OCI-M2 (cell line): ENCODE results near the gene GPC6.

Experiments used
- DNase-seq: peaks from one replicate; lab custom pipeline; 2025; ENCODE audit not compliant: unreplicated experiment; lab: John Stamatoyannopoulos, UW

The GPC6 gene

DNA sequence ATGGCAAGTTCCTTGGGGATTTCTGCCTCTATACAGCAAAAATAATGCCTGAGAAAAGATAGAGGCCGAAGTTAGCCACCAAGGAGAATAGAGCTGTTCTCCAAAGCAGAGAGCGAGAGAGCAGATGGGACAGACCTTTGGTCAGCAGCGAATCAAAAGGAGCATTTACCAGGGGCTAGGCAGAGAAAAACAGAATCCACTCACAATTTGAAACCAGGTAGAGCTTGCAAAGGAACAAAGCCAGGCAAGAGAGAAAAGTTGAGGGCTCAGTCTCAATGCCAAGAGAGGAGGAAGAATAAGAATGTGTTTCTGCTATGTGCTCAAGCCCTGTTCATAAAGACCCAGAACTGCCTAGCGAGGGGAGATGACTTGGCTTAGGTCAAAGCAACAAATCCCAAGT is 1140.1 kb downstream of the GPC6 start:
- no peak for DNase-seq

DNA sequence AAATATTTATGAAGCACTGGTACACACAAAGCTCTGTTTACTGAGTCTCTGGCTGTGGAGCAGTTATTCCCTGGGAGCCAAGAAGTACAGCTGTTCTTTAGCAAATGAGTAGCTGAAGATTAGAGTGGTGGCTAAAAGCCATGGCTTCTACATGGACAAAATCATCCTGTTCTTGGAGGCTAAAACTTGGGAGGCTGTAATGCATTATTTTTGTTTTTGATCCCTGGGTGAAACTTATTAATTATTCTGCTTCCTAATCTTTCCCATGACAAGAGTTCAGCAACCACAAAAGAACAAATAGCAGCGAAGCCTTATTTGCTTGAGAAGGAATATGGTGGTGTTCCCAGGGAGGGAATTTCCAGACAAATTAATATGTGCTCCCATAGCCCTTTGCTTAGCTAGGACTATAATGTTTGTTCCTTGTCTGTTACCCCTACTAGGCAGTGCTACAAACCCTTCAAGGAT is 1143.4 kb downstream of the GPC6 start:
- DNase-seq = no peak

DNA sequence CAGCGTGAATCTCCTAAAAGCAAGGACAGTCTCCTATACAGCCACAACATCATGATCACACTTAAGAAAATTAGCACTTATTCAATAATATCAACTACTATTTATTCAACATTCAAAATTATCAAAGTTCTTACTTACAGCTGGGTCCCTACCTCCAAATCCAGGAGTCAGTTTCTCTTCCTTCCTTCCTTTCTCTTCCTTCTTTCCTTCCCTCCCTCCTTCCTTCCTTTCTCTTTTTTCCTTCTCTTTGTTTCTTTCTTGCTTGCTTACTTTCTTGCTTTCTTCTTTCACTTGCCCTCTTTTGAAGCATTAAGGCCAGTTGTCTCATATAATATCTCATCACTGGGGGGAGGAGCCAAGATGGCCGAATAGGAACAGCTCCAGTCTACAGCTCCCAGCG is 1145.2 kb downstream of the GPC6 start:
- no peak for DNase-seq

DNA sequence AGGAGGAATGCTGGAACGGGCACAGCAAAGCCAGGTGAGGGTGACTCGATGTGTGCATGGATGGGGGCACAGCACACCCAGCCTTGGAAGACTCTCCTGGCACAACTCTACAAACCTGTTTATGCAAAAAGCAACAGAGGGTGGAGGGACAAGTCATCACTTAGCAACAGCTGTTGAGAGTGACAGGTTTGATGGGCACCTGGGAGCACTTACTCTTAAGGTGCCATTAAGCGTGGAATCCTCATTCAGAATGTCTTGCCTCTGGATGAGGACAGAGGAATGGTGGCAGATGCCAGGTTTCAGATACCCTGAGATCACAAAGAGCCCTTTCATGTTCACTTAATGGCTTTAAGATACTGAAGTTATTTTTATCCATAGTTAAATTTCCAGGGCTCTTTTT is 1155.9 kb downstream of the GPC6 start:
- no peak for DNase-seq

DNA sequence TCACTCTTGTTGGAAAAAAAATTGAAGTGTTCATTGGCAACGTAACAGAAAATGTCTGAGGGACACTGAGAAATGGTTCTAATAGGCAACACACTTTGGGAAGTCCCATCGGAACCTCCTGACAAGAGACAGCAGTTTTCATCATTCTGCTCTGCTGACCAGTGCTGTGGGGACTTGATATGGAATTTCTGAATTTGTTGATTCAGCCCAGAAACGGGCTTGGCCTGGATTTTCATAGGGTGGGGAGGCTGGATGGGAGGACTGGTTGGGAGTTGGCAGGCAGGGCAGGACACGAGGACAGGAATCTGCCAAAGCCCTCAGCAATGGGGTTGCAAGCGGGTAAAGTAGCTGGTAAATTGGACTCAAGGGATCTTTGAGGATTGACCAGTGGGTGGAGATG is 1156.4 kb downstream of the GPC6 start:
- DNase-seq = no peak

DNA sequence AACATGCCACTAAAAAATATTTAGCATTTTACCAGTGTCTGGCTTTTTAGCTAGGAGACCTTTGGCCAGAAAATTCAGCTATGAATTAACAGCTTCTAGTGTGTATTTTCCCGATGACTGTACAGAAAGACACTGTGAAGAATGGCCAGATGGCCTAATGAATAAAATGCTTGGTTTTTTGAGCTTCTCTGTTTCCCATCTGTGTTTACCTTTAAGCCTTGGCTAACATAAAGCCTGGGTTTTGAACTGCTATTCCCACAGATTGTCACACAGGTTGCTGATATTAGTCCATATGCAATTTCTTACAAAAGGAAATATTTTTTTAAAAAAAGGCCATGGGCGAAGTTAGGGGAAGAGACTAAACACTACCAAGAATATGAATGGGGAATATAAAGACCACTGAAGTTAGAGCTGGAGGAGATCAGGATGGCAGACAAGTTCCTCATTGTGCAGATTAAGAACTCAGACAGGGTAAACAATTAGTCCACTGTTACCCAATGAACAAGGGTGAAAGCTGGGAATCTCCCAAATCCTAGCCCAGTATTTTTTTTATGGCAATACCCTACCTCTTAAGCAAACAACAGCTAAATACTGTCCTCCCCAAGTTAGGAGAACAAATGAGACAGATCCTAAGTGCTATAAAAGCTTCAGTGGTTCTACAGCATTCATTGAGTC is 1157.8 kb downstream of the GPC6 start:
- DNase-seq = no peak

DNA sequence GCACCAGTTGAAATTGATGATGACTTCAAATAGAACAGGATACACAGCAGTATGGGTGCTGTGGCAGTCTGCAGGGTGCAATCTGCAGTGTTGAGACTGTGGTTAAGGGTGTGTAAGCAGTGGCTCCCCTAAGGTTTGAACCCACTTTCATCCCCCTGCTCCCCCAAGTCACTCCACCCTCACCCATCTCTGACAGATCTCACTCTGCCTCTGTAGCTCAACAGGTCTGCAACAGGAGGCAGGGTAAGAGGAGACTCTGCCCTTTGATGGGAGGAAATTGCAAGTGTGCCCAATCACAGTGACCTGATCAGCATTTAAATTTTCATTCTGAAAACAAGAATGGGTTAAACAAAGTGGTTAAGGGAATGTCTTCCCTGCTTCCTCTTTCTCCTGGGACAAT is 1160.4 kb downstream of the GPC6 start:
- no peak for DNase-seq

DNA sequence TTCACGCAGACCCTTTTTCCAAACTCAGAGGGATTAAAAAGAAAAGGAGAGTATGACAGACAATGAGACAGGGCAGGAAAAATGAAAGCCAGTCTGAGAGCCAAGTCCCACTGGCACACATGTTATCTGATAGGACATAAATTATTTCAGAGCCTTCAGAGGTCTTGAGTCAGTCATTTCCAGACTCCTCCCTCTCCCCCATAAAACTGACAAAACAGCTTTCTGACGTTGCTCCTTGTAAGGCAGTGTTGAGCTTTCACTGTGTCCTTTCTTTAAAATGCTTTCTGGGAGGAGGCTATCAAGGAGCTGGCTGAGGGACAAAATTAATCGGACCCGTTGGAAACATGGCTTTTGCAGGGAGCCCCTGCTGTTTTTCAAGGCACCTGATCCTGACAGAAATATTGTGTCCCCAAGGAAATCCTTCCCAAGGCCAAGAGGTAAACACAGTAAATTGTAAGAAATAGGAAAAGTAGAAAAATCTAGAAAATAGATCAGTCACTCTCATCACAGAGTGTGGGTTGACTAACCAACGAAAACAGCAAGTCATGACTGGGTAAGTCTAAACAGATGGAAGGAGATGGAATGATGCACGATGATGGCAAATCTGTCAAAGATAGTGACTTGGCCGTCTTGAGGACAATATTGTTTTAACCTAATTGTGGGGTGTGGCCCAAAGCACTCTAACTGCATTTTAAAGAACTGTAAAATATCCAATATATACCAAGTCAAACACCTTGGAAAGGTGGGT is 1163.2 kb downstream of the GPC6 start:
- DNase-seq = no peak

DNA sequence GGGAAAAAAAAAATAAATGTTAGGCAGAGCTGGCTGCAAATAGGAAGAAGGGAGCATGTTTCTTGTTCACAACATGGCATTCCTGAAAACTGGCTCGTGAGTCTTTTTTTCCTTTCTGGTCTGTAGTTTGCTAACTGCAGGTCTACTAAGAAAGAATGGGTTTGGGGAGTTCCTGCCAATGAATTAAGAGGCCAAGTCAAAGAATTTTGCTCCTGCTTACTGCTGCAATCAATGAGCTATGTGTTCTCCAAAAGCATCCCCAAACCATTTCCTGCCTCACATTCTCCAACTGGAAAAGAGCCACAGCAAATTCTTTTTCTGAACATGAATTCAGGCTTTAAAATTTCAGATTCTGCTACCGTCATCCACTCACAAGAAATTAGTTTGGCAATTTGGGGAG is 1164.3 kb downstream of the GPC6 start:
- no peak for DNase-seq

DNA sequence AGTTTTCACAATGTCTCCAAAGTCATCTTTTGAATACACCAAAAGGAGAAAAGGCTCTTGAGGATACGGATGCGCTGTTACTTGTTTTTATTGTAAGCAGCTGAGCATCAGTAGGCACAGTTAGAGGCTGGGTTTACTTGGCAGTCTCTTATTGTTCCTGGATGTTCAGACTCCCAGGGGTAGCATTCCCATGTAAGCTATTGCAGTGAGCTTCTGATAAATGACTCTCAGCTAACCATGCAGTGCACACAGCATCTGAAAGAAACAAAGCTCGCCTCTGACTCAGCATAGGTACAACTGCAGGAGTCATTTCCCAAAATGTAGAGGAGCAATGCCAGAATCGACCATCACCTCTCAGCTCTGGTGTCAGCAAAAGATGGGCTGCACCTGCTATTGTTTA is 1168.1 kb downstream of the GPC6 start:
- DNase-seq = no peak

DNA sequence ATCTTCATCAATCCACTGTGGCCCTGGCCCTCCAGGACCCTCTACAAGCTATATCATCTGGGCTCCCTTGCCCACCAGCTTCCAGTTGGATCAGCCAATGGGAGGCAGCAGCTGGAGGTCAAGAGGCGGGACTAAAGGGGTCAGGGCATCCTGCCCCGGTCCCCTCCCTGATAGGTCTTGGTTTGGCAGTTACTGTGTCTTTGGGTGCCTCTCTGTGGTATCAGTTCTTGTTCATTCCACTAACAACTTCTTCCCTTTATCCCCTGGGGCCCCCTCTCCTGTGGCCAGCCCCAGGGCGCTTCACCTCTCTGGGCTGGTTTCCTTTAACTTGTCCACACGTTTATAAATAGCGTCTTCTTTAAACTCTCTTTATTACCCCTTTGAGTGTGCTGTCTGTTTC is 1169.3 kb downstream of the GPC6 start:
- no peak for DNase-seq

DNA sequence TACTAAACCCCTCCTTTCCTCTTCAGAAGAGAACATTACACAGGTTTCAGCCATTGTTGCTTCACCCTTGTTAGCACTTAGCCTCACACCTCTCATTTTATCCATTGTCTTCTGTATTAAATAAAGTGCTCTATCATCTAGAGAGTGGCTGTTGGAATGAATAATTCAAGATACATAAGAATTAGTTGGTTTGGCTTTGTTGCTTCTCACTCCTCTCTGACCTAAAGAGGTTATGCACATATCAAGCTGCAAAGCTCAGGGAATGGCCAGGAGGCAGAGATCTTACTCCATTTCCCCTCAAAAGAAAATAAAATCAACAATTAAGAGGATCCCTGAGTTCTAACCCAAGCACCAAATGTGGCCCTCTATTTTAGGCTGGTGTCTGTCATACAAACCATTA is 1173.2 kb downstream of the GPC6 start:
- DNase-seq = no peak

DNA sequence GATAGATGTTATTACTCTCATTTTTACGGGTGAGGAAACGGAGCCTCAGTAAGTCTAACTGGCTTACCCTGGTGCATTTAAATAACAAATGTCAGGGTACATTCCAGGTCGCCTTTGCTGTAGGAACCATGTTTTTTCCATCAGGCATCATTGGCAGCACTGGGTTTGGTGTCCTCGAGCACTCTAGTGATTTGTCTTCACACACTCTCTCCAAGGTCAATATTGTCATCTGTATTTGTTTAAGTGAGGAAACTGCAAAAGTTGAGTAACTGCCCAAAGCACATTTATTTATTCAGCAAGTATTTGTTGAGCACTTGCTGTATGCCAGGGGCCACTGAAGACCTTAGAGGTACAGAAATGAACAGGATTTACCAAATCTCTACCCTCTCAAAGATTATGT is 1174.3 kb downstream of the GPC6 start:
- DNase-seq = no peak

DNA sequence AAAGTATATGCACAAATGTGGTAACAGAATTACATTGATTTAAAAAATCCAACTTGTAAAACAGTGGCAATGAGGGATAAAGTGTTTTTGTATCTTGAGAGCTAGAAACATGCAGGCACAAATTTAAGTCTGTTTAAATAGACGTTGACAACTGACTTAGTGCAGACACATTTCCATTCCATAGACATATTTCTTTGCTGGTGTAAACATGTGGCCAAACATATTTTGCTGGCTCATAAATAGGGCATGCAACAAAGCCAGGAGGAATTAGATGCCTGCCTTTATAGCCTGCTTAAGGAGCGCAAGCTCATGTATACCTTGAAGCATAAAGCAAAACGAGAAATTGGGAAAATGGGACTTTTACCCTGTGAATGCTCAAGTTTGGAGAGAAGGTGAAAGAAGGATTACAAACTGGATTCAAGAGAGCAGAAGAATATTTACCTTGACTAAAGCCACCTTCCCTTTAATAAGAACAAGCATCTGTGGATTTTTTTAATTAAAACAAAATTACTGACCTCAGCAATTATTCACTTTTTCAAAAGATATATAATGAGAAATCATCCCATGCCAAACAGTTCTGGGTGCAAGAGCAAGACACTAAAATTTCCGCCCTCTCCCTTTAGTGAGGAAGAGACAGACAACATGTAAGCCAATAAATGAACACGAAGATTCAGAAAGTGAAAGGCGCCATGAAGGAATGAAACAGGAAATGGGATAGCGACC is 1181.9 kb downstream of the GPC6 start:
- no peak for DNase-seq

DNA sequence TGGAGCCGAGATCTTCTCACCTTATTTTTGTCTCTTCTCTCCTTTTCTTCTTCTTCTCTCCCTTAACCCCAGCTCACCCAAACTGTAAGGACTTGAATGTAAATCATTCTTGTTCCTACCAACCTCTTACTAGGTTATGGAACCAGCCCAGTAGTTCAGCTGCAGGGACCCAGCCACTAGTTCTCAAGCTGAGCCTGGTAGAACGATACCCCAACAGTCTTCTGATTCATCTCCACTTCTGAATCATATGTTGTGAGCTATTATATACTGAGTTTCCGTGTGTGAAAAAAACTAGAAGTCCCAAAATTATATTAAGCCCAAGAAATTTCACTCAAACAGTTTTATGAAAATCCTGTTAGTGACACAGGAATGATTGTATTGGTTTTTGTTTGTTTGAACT is 1185.1 kb downstream of the GPC6 start:
- no peak for DNase-seq

DNA sequence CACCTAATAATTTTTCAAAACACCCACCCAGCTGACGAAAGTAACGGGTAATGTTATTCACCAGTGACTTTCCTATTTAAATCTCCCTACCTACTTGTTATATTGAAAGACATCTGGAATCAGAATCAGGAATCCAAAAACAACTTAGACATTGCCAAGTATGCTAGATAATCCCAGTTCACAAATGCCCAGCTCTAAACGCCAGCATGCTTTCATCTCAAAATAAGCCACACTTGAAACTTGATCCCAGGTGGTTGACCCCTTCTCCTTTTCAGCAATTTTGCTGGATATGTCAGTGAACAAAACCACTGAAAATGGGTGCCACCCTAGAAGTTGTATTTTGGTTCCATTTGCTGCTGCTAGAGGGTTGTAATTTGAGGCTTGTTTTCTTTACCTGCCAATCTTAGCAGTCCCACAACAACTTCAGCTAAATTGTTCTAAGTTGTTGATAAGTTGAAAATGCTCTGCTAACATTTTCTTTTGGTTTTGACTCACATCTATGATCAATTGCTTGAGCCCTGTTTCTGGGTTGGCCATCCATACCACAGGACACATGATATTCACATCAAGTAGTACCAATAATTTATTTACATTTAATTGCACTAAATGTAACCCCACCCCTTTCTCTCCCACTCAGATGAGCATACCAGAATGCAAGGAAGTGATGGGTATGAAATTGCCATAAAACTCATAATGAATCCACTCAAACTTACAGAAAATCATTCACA is 1186.4 kb downstream of the GPC6 start:
- no peak for DNase-seq

DNA sequence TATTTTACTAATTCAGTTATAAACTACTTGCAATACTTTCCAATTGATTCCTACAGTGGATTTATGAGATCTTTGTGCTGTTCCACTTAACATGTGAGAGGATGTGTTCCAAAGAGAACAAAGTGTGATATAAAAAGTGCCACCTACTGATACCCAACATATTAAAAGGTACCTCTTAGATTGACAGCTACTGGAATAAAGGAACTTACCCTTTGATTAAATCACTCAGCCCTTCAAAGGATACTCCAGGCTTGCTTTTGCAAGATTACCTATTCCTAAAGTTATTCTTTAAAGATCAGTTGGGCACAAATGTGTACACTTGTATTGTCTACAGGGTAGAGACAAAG is 1187.0 kb downstream of the GPC6 start:
- DNase-seq = no peak

DNA sequence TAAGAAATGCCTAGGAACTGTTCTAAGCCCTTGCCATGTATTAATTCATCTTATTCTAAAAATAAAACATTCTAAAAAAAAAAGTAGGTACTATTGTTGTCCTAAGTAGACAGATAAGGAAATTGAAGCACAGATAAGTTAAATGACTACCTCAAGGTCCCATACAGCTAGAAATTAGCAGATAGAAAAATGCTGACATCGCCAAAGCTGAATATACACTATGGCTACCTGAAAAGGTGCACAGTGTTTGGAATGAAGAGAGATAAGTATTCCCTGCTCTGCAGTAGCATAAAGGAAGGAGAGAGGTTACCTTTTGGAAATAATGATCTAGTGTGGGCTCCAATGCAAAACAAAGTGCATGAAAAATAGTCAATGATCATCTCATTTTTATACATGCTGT is 1187.5 kb downstream of the GPC6 start:
- no peak for DNase-seq

DNA sequence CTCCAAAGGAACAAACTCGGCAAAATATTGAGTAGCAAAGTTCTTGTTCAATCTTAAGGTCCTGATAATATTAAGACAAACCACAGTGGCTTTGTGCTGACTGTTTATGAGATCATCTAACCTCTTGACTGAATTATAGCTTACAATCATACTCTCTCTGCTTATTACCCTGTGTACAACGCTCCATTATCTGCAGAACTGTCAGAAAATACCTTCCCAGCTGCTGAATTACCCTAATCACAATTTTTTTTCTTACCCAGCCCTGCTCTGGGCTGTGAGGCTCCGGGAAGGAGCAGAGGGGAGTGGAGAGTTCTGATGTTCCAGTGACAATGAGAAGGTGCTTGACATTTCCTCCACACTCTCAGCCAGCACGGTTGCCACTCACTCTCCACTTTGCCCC is 1188.1 kb downstream of the GPC6 start:
- no peak for DNase-seq

DNA sequence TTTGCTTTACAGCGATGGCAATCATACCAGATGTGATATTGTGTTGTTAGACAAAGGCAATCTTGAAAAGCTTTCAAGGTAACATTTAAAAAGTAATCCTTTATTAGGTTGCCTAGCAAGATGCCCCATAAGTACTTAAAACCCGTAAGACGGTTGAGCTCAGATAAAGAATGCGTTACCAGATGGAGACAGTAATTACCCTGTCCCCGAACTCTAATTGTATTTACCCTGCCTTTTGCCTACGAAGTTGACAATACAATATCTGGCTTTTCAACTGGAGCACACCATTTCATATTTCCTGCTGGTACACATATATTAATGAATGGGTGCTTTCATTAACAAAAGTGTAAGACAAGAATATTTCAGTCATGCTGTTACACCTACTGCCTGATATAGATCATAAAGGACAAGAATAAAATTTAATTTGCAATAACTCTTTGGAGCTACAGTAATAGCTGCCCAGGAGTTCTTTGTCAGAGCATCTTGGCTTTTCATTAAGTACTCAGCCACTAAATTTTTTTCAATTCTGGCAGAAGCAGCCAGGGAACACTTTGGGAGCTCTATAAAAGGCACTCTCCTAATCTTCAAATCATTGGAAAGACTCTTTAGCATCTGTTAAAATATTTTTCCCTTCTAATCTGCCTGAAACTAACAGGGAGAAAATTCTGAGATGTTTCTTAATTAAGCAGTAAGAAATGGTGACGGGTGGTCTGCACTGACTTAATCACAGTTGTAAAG is 1189.1 kb downstream of the GPC6 start:
- no peak for DNase-seq
